GM12878 (cell line): ENCODE data around the gene PCID2. TPM values are rescaled to one million over a fixed set of nuclear protein-coding genes. Genes with fewer than 3 reads are reported as not detected.

Experiments used
- ATAC-seq: fragments of 200-7000 bp; cut with Tn5 transposase; 3 replicates; pipeline ENCODE4 v1.9.1; 2020; ENCODE audit warnings: mild to moderate bottlenecking, moderate library complexity
- BruUV-seq: library from RNA; stranded (reverse); fragments of 400-500 nt; replicated peaks from 2 replicates; lab custom pipeline; 2021; lab: Mats Ljungman, UMichigan
- CTCF ChIA-PET: fragments of 300-600 bp; sonication (Branson Sonifier 250); formaldehyde crosslinking; extraction: SDS; loops from one replicate; lab custom pipeline; 2021; ENCODE audit warnings: inconsistent platforms; lab: Yijun Ruan, JAX
- POLR2A ChIA-PET: fragments of 350-600 bp; formaldehyde crosslinking; extraction: SDS; loops from one replicate; lab custom pipeline; 2021; ENCODE audit warnings: inconsistent platforms; lab: Charles Lee
- RAD21 ChIA-PET: fragments of 300-600 bp; sonication (Branson Sonifier 250); formaldehyde crosslinking; loops from one replicate; lab custom pipeline; 2023; ENCODE audit warnings: antibody characterized with exemption; ENCODE audit not compliant: unreplicated experiment; lab: Charles Lee
- SMC1A ChIA-PET: fragments of 300-600 bp; sonication (Branson Sonifier 250); formaldehyde crosslinking; loops from one replicate; lab custom pipeline; 2023; ENCODE audit not compliant: unreplicated experiment, uncharacterized antibody; lab: Charles Lee
- DNase-seq: peaks from one replicate; pipeline ENCODE4 v3.0.0-alpha.2; 2011; ENCODE audit warnings: low read depth, low spot score
- FAIRE-seq: peaks from 3 replicates; lab custom pipeline; 2011; peaks lifted over from hg19 to GRCh38; lab: Jason Lieb, UNC
- H2AFZ ChIP-seq: 2 replicates; pipeline ENCODE4 v1.6.0; 2011; ENCODE audit warnings: low read depth, low read length, control low read depth; ENCODE audit not compliant: control insufficient read depth
- H3K27ac ChIP-seq: 2 replicates; pipeline ENCODE4 v1.5.1; 2011; ENCODE audit warnings: control low read depth; ENCODE audit not compliant: control insufficient read depth, insufficient read depth
- H3K27me3 ChIP-seq, 2 experiments: replicated peaks in 1 of 2; 2 replicates each; pipeline versions ENCODE4 v1.6.0 to v1.6.1; 2011; ENCODE audit warnings: low read length in 1 of 2; ENCODE audit not compliant: control insufficient read depth in 2 of 2, insufficient read depth in 2 of 2
- H3K36me3 ChIP-seq, 2 experiments: 2 replicates each; pipeline ENCODE4 v1.5.1; 2011; ENCODE audit warnings: low read length in 1 of 2; ENCODE audit not compliant: control insufficient read depth in 2 of 2, insufficient read depth in 2 of 2
- H3K4me1 ChIP-seq: 2 replicates; pipeline ENCODE4 v1.6.1; 2011; ENCODE audit warnings: mild to moderate bottlenecking, low read length, moderate library complexity, mixed read lengths; ENCODE audit not compliant: control insufficient read depth, insufficient read depth
- H3K4me2 ChIP-seq: 2 replicates; pipeline ENCODE4 v1.6.0; 2011; ENCODE audit warnings: control low read depth; ENCODE audit not compliant: control insufficient read depth, insufficient read depth
- H3K4me3 ChIP-seq: fragments of 200-600 bp; sonication (generic); 2 replicates; pipeline ENCODE4 v1.5.1; 2016
- H3K79me2 ChIP-seq: 2 replicates; pipeline ENCODE4 v1.6.0; 2011; ENCODE audit warnings: low read length; ENCODE audit not compliant: control insufficient read depth, insufficient read depth
- H3K9ac ChIP-seq: 2 replicates; pipeline ENCODE4 v1.8.0; 2011; ENCODE audit warnings: low read length, control low read depth, mixed read lengths; ENCODE audit not compliant: control insufficient read depth, insufficient read depth
- H3K9me3 ChIP-seq: replicated peaks from 3 replicates; pipeline ENCODE4 v1.5.1; 2011; ENCODE audit warnings: mild to moderate bottlenecking, low read length; ENCODE audit not compliant: control insufficient read depth, insufficient read depth
- H4K20me1 ChIP-seq: 2 replicates; pipeline ENCODE4 v1.6.0; 2011; ENCODE audit not compliant: control insufficient read depth, insufficient read depth
- NFIC ChIP-seq: IDR thresholded peaks from 2 replicates; pipeline ENCODE4 v1.6.1; 2012; ENCODE audit warnings: low read depth, mild to moderate bottlenecking, inconsistent platforms, low read length, moderate library complexity
- PML ChIP-seq: IDR thresholded peaks from 2 replicates; pipeline ENCODE4 v1.6.1; 2012; ENCODE audit warnings: low read length, inconsistent platforms
- WGBS: methylation state at CpG from one replicate; pipeline ENCODE4 v1.1.6; 2016; ENCODE audit warnings: low lambda C conversion rate; ENCODE audit not compliant: insufficient replicate concordance, insufficient coverage; ENCODE audit errors: missing lambda C conversion rate; 5-methylcytosine and 5-hydroxymethylcytosine counted together
- in situ Hi-C: fragments of 300-500 bp; cut with MboI; formaldehyde crosslinking; loops from 9 replicates; pipeline ENCODE4 v1.14.3; 2018; ENCODE audit warnings: mixed read lengths
- intact Hi-C: fragments of 100-400 bp; cut with micrococcal nuclease; formaldehyde crosslinking; loops from one replicate; pipeline ENCODE4 v1.14.2; 2022; ENCODE audit not compliant: unreplicated experiment
- polyA plus RNA-seq, 11 experiments: library from polyadenylated mRNA; depleted of rRNA in 4 of 11; unstranded in 6 of 11; stranded (reverse) in 5 of 11; fragments of >200 nt; fragmentation: Nextera tagmentation in 4 of 11; fragmentation: Illumina TruSeq in 1 of 11; extraction: Ambion mirVana in 4 of 11; extraction: Trizol in 1 of 11; gene quantifications; 1 replicate in 1 of 11; 2 replicates in 10 of 11; pipeline versions ENCODE4 v1.2.1 to v1.2.3, GENCODE V29; 2011 to 2016; ENCODE audit warnings: inconsistent platforms in 2 of 11, missing spikeins in 2 of 11, low read depth in 1 of 11
- total RNA-seq, 4 experiments: library from RNA; depleted of rRNA in 3 of 4; stranded (reverse); fragments of >200 nt in 3 of 4; fragmentation: Illumina TruSeq in 1 of 4; extraction: Trizol in 1 of 4; gene quantifications; 2 replicates each; pipeline versions ENCODE4 v1.2.1 to v1.2.3, GENCODE V29; 2013 to 2021
- TF ChIP-seq, protein P1 (sequence below): IDR thresholded peaks from 2 replicates; pipeline ENCODE4 v1.6.1; 2011; ENCODE audit warnings: borderline replicate concordance, low read depth, mild to moderate bottlenecking, moderate library complexity, low read length; ENCODE audit not compliant: insufficient read depth, poor library complexity, severe bottlenecking
- TF ChIP-seq, protein P2 (sequence below): fragments of 450-650 bp; IDR thresholded peaks from 2 replicates; pipeline ENCODE4 v1.6.1; 2017; ENCODE audit warnings: mild to moderate bottlenecking, low read depth, inconsistent platforms; ENCODE audit not compliant: poor library complexity, severe bottlenecking
- TF ChIP-seq, protein P3 (sequence below): fragments of 450-650 bp; IDR thresholded peaks from 2 replicates; pipeline ENCODE4 v1.6.1; 2017; ENCODE audit warnings: mild to moderate bottlenecking, moderate library complexity
- TF ChIP-seq, protein P4 (sequence below): IDR thresholded peaks from 2 replicates; pipeline ENCODE4 v1.6.1; 2012; ENCODE audit warnings: low read depth, low read length, improper control_type of control experiment

Gene PCID2
- total and polyA plus RNA-seq, 10 of the 15 experiments (the other 5 are each of a cell fraction or from before 2014, with no cell fraction given): 37.0 to 98.1 (median 58.3) TPM

DNA sequence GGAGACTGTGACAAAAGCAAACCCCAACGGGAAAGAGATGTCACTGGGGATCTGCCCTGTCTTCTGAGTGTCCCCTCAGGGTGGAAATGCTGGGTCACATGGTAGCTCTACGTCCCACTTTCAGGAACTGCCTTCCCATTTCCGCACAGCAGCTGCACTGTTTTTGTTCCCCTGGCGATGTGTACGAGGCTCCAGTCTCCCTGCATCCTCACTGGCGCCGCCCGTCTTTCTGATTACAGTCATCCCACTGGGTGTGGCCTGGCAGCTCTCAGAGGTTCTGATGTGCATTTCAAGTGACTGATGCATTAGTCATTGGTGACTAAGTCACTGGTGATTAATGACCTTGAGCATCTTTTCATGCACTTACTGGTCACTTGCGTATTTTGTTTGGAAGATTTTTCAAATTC, 21.2 kb downstream of the PCID2 start:
- RAD21 ChIA-PET: no interaction called here
- H2AFZ ChIP-seq: no peak overlapping the region
- peaks cover 13% of the 10 kb centered on the region for H3K4me1 ChIP-seq
- H4K20me1 ChIP-seq: no peaks in the 10 kb centered on the region
- H3K4me3 ChIP-seq: no peak overlapping the region
- no peak for FAIRE-seq
- TF ChIP-seq, protein P1, sequence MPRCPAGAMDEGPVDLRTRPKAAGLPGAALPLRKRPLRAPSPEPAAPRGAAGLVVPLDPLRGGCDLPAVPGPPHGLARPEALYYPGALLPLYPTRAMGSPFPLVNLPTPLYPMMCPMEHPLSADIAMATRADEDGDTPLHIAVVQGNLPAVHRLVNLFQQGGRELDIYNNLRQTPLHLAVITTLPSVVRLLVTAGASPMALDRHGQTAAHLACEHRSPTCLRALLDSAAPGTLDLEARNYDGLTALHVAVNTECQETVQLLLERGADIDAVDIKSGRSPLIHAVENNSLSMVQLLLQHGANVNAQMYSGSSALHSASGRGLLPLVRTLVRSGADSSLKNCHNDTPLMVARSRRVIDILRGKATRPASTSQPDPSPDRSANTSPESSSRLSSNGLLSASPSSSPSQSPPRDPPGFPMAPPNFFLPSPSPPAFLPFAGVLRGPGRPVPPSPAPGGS: peak; percentile 24
- TF ChIP-seq PML: no peak
- TF ChIP-seq, protein P2, sequence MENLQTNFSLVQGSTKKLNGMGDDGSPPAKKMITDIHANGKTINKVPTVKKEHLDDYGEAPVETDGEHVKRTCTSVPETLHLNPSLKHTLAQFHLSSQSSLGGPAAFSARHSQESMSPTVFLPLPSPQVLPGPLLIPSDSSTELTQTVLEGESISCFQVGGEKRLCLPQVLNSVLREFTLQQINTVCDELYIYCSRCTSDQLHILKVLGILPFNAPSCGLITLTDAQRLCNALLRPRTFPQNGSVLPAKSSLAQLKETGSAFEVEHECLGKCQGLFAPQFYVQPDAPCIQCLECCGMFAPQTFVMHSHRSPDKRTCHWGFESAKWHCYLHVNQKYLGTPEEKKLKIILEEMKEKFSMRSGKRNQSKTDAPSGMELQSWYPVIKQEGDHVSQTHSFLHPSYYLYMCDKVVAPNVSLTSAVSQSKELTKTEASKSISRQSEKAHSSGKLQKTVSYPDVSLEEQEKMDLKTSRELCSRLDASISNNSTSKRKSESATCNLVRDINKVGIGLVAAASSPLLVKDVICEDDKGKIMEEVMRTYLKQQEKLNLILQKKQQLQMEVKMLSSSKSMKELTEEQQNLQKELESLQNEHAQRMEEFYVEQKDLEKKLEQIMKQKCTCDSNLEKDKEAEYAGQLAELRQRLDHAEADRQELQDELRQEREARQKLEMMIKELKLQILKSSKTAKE: no peak
- TF ChIP-seq, protein P3, sequence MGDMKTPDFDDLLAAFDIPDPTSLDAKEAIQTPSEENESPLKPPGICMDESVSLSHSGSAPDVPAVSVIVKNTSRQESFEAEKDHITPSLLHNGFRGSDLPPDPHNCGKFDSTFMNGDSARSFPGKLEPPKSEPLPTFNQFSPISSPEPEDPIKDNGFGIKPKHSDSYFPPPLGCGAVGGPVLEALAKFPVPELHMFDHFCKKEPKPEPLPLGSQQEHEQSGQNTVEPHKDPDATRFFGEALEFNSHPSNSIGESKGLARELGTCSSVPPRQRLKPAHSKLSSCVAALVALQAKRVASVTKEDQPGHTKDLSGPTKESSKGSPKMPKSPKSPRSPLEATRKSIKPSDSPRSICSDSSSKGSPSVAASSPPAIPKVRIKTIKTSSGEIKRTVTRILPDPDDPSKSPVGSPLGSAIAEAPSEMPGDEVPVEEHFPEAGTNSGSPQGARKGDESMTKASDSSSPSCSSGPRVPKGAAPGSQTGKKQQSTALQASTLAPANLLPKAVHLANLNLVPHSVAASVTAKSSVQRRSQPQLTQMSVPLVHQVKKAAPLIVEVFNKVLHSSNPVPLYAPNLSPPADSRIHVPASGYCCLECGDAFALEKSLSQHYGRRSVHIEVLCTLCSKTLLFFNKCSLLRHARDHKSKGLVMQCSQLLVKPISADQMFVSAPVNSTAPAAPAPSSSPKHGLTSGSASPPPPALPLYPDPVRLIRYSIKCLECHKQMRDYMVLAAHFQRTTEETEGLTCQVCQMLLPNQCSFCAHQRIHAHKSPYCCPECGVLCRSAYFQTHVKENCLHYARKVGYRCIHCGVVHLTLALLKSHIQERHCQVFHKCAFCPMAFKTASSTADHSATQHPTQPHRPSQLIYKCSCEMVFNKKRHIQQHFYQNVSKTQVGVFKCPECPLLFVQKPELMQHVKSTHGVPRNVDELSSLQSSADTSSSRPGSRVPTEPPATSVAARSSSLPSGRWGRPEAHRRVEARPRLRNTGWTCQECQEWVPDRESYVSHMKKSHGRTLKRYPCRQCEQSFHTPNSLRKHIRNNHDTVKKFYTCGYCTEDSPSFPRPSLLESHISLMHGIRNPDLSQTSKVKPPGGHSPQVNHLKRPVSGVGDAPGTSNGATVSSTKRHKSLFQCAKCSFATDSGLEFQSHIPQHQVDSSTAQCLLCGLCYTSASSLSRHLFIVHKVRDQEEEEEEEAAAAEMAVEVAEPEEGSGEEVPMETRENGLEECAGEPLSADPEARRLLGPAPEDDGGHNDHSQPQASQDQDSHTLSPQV: no peak
- TF ChIP-seq, protein P4, sequence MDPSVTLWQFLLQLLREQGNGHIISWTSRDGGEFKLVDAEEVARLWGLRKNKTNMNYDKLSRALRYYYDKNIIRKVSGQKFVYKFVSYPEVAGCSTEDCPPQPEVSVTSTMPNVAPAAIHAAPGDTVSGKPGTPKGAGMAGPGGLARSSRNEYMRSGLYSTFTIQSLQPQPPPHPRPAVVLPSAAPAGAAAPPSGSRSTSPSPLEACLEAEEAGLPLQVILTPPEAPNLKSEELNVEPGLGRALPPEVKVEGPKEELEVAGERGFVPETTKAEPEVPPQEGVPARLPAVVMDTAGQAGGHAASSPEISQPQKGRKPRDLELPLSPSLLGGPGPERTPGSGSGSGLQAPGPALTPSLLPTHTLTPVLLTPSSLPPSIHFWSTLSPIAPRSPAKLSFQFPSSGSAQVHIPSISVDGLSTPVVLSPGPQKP: no peak
- no peak for TF ChIP-seq NFIC
- over 99% methylated on average over 9 of the region's 9 CpGs for WGBS
- H3K9me3 ChIP-seq: peaks cover 13% of the 10 kb centered on the region; the same call in 2 of the 3 replicates
- H3K27ac ChIP-seq: no peak overlapping the region
- no peaks in the 10 kb centered on the region for H3K27me3 ChIP-seq
- H3K79me2 ChIP-seq: no peaks in the 10 kb centered on the region; the same call in 1 of the 2 replicates
- no TSS peak for BruUV-seq
- DNase-seq: no peak
- SMC1A ChIA-PET: interaction anchor here (1.2 kb wide), 1 partner anchor 14 kb away, joined by 3 read pairs; no protein-coding TSS in a partner anchor
- no peak overlapping the region for H3K4me2 ChIP-seq
- CTCF ChIA-PET: no interaction called here
- no peak overlapping the region for H3K9ac ChIP-seq
- POLR2A ChIA-PET: interaction anchor here (0.5 kb wide), 1 partner anchor 933 kb away, joined by 3 read pairs; no protein-coding TSS in a partner anchor
- peaks cover 3 to 27% of the 10 kb centered on the region in 2 experiments for H3K36me3 ChIP-seq
- ATAC-seq: no peak
- intact Hi-C loops: no loop called here
- in situ Hi-C loops: no loop called here
